Keratinocyte (primary cell): ENCODE results near the gene ZNF23. TPM values are rescaled to one million over a fixed set of nuclear protein-coding genes. Genes with fewer than 3 reads are reported as not detected.

Experiments used
- DNase-seq: peaks from one replicate; pipeline ENCODE4 v3.0.0-alpha.2; 2011; ENCODE audit warnings: low read depth, missing footprints, low spot score
- FAIRE-seq: peaks from 2 replicates; lab custom pipeline; 2011; peaks lifted over from hg19 to GRCh38; lab: Jason Lieb, UNC
- H2AFZ ChIP-seq: 2 replicates; pipeline ENCODE4 v1.6.0; 2012; ENCODE audit warnings: low read length, control low read depth, inconsistent platforms; ENCODE audit not compliant: control insufficient read depth
- H3K27ac ChIP-seq: 2 replicates; pipeline ENCODE4 v1.5.1; 2011; ENCODE audit warnings: low read length; ENCODE audit not compliant: control insufficient read depth, insufficient read depth
- H3K27me3 ChIP-seq: 3 replicates; pipeline ENCODE4 v1.6.0; 2011; ENCODE audit warnings: low read length; ENCODE audit not compliant: control insufficient read depth, insufficient read depth; ENCODE audit errors: extremely low read depth
- H3K36me3 ChIP-seq, 2 experiments: 2 replicates in 1 of 2; 3 replicates in 1 of 2; pipeline ENCODE4 v1.5.1; 2011; ENCODE audit warnings: low read length in 2 of 2, mild to moderate bottlenecking in 1 of 2; ENCODE audit not compliant: control insufficient read depth in 2 of 2, insufficient read depth in 2 of 2; ENCODE audit errors: extremely low read depth in 1 of 2
- H3K4me1 ChIP-seq: 3 replicates; pipeline ENCODE4 v1.5.1; 2011; ENCODE audit warnings: low read length; ENCODE audit not compliant: control insufficient read depth, insufficient read depth; ENCODE audit errors: extremely low read depth
- H3K4me2 ChIP-seq: 3 replicates; pipeline ENCODE4 v1.6.0; 2011; ENCODE audit warnings: low read depth, low read length; ENCODE audit not compliant: control insufficient read depth, insufficient read depth; ENCODE audit errors: extremely low read depth
- H3K4me3 ChIP-seq, 3 experiments: fragments of 200-600 bp in 1 of 3; sonication (generic) in 1 of 3; 2 replicates in 2 of 3; 3 replicates in 1 of 3; pipeline ENCODE4 v1.5.1; 2011 to 2016; ENCODE audit warnings: low read length in 3 of 3, mild to moderate bottlenecking in 3 of 3, control low read depth in 2 of 3, inconsistent platforms in 1 of 3, low read depth in 1 of 3, mixed read lengths in 1 of 3, mixed run types in 1 of 3, moderate library complexity in 1 of 3; ENCODE audit not compliant: control insufficient read depth in 2 of 3, insufficient read depth in 2 of 3; ENCODE audit errors: extremely low read depth in 1 of 3
- H3K79me2 ChIP-seq: 2 replicates; pipeline ENCODE4 v1.6.0; 2012; ENCODE audit warnings: low read length; ENCODE audit not compliant: control insufficient read depth, insufficient read depth
- H3K9ac ChIP-seq: 3 replicates; pipeline ENCODE4 v1.6.0; 2011; ENCODE audit warnings: low read length; ENCODE audit not compliant: control insufficient read depth, insufficient read depth; ENCODE audit errors: extremely low read depth
- H3K9me1 ChIP-seq: 3 replicates; pipeline ENCODE4 v1.6.0; 2011; ENCODE audit warnings: low read length; ENCODE audit not compliant: control insufficient read depth, insufficient read depth; ENCODE audit errors: extremely low read depth
- H3K9me3 ChIP-seq: 2 replicates; pipeline ENCODE4 v1.5.1; 2012; ENCODE audit warnings: low read depth, low read length; ENCODE audit not compliant: control insufficient read depth
- H4K20me1 ChIP-seq: 3 replicates; pipeline ENCODE4 v1.6.0; 2011; ENCODE audit warnings: low read length; ENCODE audit not compliant: control insufficient read depth, insufficient read depth; ENCODE audit errors: extremely low read depth
- EZH2 ChIP-seq: IDR thresholded peaks from one replicate; pipeline ENCODE4 v1.6.1; 2012; ENCODE audit warnings: inconsistent platforms, mild to moderate bottlenecking, low read length, moderate library complexity
- dilution Hi-C: fragments of 300-500 bp; cut with MboI; formaldehyde crosslinking; loops from one replicate; pipeline ENCODE4 v1.7.0; 2020; ENCODE audit warnings: low sequenced_read_pairs; ENCODE audit not compliant: extremely low pct_ligation_motif_present
- polyA plus RNA-seq, 5 experiments: library from polyadenylated mRNA; depleted of rRNA in 3 of 5; stranded (reverse) in 3 of 5; stranded (forward) in 1 of 5; unstranded in 1 of 5; fragments of >200 nt; gene quantifications; 1 replicate in 1 of 5; 2 replicates in 3 of 5; 3 replicates in 1 of 5; pipeline versions ENCODE4 v1.2.1 to v1.2.3, GENCODE V29; 2011 to 2012; ENCODE audit warnings: missing spikeins in 2 of 5, low read depth in 1 of 5, low replicate concordance in 1 of 5
- TF ChIP-seq, protein P1 (sequence below), 3 experiments: IDR thresholded peaks in 1 of 3; conservative IDR thresholded peaks in 1 of 3; optimal IDR thresholded peaks in 1 of 3; 2 replicates in 2 of 3; 3 replicates in 1 of 3; pipeline versions ENCODE3 to v1.5.1; 2011; ENCODE audit warnings: low read length in 3 of 3, mild to moderate bottlenecking in 3 of 3, moderate library complexity in 2 of 3, control low read depth in 1 of 3, inconsistent platforms in 1 of 3; ENCODE audit not compliant: insufficient read depth in 2 of 3; ENCODE audit errors: extremely low read depth in 1 of 3

ZNF23 gene
- polyA plus RNA-seq, 1 donor (not counting 4 experiments of a cell fraction or from before 2014, with no cell fraction given) = 8.2 TPM

DNA sequence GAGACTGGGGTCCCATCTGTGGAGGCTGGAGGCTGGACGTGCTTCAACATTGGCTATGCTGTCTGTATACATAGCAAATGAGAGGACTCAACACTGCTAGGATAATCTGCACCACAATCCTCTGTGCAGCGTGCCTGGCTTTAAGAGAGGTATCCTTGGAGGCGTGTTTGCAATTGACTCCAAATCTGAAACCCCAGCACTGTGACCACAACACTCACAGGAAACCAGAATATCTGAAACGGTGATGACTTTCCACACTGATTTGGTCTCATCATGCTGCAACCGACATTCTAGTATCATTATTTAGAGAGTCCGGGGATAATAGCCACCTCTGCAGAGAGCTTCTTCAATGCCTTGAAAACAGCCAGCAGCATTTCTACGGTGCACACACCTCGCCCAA, 55.3 kb downstream of the ZNF23 start:
- Histone ChIP-seq H3K9me3 (no peaks in the 10 kb centered on the region), H3K4me2 (no peak overlapping the region), H3K4me3 (no peak overlapping the region), H3K79me2 (no peaks in the 10 kb centered on the region), H3K9me1 (no peaks in the 10 kb centered on the region), H3K9ac (no peak overlapping the region), H2AFZ (no peak overlapping the region), H4K20me1 (no peaks in the 10 kb centered on the region), H3K27me3 (peaks cover 9% of the 10 kb centered on the region), H3K36me3 (no peaks in the 10 kb centered on the region), H3K4me1 (no peaks in the 10 kb centered on the region), H3K27ac (no peak overlapping the region)
- TF ChIP-seq EZH2 = no peak
- TF ChIP-seq, protein P1, sequence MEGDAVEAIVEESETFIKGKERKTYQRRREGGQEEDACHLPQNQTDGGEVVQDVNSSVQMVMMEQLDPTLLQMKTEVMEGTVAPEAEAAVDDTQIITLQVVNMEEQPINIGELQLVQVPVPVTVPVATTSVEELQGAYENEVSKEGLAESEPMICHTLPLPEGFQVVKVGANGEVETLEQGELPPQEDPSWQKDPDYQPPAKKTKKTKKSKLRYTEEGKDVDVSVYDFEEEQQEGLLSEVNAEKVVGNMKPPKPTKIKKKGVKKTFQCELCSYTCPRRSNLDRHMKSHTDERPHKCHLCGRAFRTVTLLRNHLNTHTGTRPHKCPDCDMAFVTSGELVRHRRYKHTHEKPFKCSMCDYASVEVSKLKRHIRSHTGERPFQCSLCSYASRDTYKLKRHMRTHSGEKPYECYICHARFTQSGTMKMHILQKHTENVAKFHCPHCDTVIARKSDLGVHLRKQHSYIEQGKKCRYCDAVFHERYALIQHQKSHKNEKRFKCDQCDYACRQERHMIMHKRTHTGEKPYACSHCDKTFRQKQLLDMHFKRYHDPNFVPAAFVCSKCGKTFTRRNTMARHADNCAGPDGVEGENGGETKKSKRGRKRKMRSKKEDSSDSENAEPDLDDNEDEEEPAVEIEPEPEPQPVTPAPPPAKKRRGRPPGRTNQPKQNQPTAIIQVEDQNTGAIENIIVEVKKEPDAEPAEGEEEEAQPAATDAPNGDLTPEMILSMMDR (optimal IDR thresholded peaks at IDR 0.05 in 1 of 3, IDR thresholded peaks at IDR 0.05 in 1 of 3, conservative IDR thresholded peaks at IDR 0.05 in 1 of 3; ENCODE audit: extremely low read depth in 1 of 3, insufficient read depth in 2 of 3, low read length in 3 of 3) = no peak
- dilution Hi-C loops = no loop called here
- no peak for DNase-seq
- no peak for FAIRE-seq

DNA sequence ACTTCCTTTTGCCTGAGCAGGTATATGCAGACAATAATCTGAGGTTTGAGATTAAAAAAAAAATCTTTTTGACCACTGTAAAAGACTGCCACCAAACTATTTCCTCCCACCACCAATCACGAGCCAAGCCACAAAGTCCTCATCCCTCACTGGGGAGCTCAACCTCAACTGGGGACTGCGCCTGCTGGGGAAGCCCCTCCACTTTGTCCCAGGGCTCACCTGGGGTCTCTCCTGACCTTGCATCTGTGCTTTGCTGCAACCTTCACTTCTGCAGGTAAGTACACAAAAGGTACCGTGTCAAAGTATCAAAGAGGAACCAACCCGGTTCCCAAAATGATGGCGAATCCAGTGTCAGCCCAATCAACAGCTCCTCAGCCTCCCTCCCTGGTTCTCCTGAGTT, 55.7 kb downstream of the ZNF23 start:
- H2AFZ ChIP-seq = no peak overlapping the region
- H3K4me3 ChIP-seq = no peak overlapping the region
- FAIRE-seq (no peak), DNase-seq (no peak)
- no peaks in the 10 kb centered on the region for H3K4me1 ChIP-seq
- TF ChIP-seq, protein P1 (optimal IDR thresholded peaks at IDR 0.05 in 1 of 3, IDR thresholded peaks at IDR 0.05 in 1 of 3, conservative IDR thresholded peaks at IDR 0.05 in 1 of 3; ENCODE audit: extremely low read depth in 1 of 3, insufficient read depth in 2 of 3, low read length in 3 of 3) = no peak
- TF ChIP-seq EZH2 = no peak
- H3K9me3 ChIP-seq = no peaks in the 10 kb centered on the region
- no peaks in the 10 kb centered on the region for H3K9me1 ChIP-seq
- H3K4me2 ChIP-seq = no peak overlapping the region
- H3K79me2 ChIP-seq = no peaks in the 10 kb centered on the region
- no peak overlapping the region for H3K9ac ChIP-seq
- no peaks in the 10 kb centered on the region for H3K36me3 ChIP-seq
- peaks cover 9% of the 10 kb centered on the region for H3K27me3 ChIP-seq
- H4K20me1 ChIP-seq = no peaks in the 10 kb centered on the region
- dilution Hi-C loops = no loop called here
- H3K27ac ChIP-seq = no peak overlapping the region
